Activated CD8-positive, alpha-beta T cell treated with anti-CD3 and anti-CD28 coated beads for 36 hours (primary cell): ENCODE measurements around the gene LIPH. TPM values are rescaled to one million over a fixed set of nuclear protein-coding genes. Genes with fewer than 3 reads are reported as not detected.
A peak's percentile ranks its signal among the peaks of the same experiment; 100 is the strongest.

Source experiments
- ATAC-seq: fragments of 200-7000 bp; cut with Tn5 transposase; one replicate; pipeline ENCODE4 v1.10.0; 2021; ENCODE audit warnings: mild to moderate bottlenecking, moderate library complexity
- CTCF ChIA-PET: fragments of 350-600 bp; sonication (Branson Sonifier 250); formaldehyde crosslinking; loops from one replicate; lab custom pipeline; 2021; ENCODE audit warnings: antibody characterized with exemption; lab: Charles Lee
- POLR2A ChIA-PET: fragments of 350-600 bp; sonication (Branson Sonifier 250); formaldehyde crosslinking; loops from one replicate; lab custom pipeline; 2021; ENCODE audit warnings: antibody characterized with exemption; lab: Charles Lee
- DNase-seq: peaks from one replicate; pipeline ENCODE4 v3.0.0-alpha.2; 2020
- H3K27ac Mint-ChIP-seq: one replicate; pipeline ENCODE4 v1.8.0; 2021; ENCODE audit warnings: mild to moderate bottlenecking, mixed read lengths
- H3K27me3 Mint-ChIP-seq: one replicate; pipeline ENCODE4 v1.8.0; 2021; ENCODE audit warnings: mixed read lengths
- H3K36me3 Mint-ChIP-seq: one replicate; pipeline ENCODE4 v1.8.0; 2021; ENCODE audit warnings: low read depth, mixed read lengths
- H3K4me1 Mint-ChIP-seq: one replicate; pipeline ENCODE4 v1.8.0; 2021; ENCODE audit warnings: low read depth, mixed read lengths
- H3K4me3 Mint-ChIP-seq: one replicate; pipeline ENCODE4 v1.8.0; 2021; ENCODE audit warnings: mild to moderate bottlenecking, moderate library complexity, mixed read lengths
- H3K9me3 Mint-ChIP-seq: one replicate; pipeline ENCODE4 v1.8.0; 2021; ENCODE audit warnings: mixed read lengths
- CTCF ChIP-seq: fragments of 200-600 bp; IDR thresholded peaks from one replicate; pipeline ENCODE4 v1.8.0; 2022; ENCODE audit warnings: antibody characterized with exemption, mild to moderate bottlenecking
- intact Hi-C: fragments of 100-400 bp; cut with micrococcal nuclease; formaldehyde crosslinking; loops from one replicate; pipeline ENCODE4 v1.10.0; 2022
- total RNA-seq, 2 experiments: library from RNA; stranded (reverse); gene quantifications; one replicate each; pipeline ENCODE4 v1.2.3, GENCODE V29; 2021

The LIPH gene
- total RNA-seq, 2 experiments from 2014 or later = not detected

GRCh38 chr3:185555101-185555501, 2.7 kb upstream of the LIPH start:
- H3K36me3 Mint-ChIP-seq = no peaks in the 10 kb centered on the region
- ChIA-PET POLR2A (no interaction called here), CTCF (interaction anchor here (0.9 to 1.0 kb wide), 2 partner anchors 20 to 93 kb away, joined by 3 to 4 read pairs; no protein-coding TSS in a partner anchor)
- peaks cover 19% of the 10 kb centered on the region for H3K4me1 Mint-ChIP-seq
- no peak for TF ChIP-seq CTCF
- no peaks in the 10 kb centered on the region for H3K27me3 Mint-ChIP-seq
- intact Hi-C loops = no loop called here
- no peaks in the 10 kb centered on the region for H3K9me3 Mint-ChIP-seq
- no peak for ATAC-seq
- DNase-seq = no peak
- H3K4me3 Mint-ChIP-seq = no peak overlapping the region
- no peak overlapping the region for H3K27ac Mint-ChIP-seq

- Mint-ChIP-seq H3K4me1 (peaks cover 12% of the 10 kb centered on the region), H3K36me3 (no peaks in the 10 kb centered on the region), H3K9me3 (no peaks in the 10 kb centered on the region), H3K27me3 (no peaks in the 10 kb centered on the region), H3K4me3 (no peak overlapping the region), H3K27ac (no peak overlapping the region)
- TF ChIP-seq CTCF = no peak
- POLR2A ChIA-PET = no interaction called here
- no peak for DNase-seq
- intact Hi-C loops = no loop called here
- no peak for ATAC-seq
- CTCF ChIA-PET = interaction anchor here (0.6 kb wide), 1 partner anchor 10 kb away, joined by 3 read pairs; no protein-coding TSS in a partner anchor
These were observed 2.7 kb downstream of the LIPH start for GRCh38 chr3:185549651-185550111.

- DNase-seq = no peak
- Mint-ChIP-seq H3K27ac (no peak overlapping the region), H3K4me1 (peaks cover 12% of the 10 kb centered on the region), H3K36me3 (no peaks in the 10 kb centered on the region), H3K27me3 (no peaks in the 10 kb centered on the region), H3K9me3 (no peaks in the 10 kb centered on the region), H3K4me3 (no peak overlapping the region)
- CTCF ChIA-PET = no interaction called here
- no peak for TF ChIP-seq CTCF
- intact Hi-C loops = no loop called here
- peak; percentile 51 for ATAC-seq
- POLR2A ChIA-PET = no interaction called here
These were observed 3.3 kb downstream of the LIPH start for GRCh38 chr3:185549122-185549521.

- Mint-ChIP-seq H3K4me1 (peaks cover 7% of the 10 kb centered on the region), H3K27me3 (no peaks in the 10 kb centered on the region), H3K36me3 (no peaks in the 10 kb centered on the region), H3K27ac (no peak overlapping the region), H3K9me3 (no peaks in the 10 kb centered on the region), H3K4me3 (no peak overlapping the region)
- DNase-seq = no peak
- no peak for ATAC-seq
- ChIA-PET POLR2A (no interaction called here), CTCF (interaction anchor here (0.7 kb wide), 1 partner anchor 18 kb away, joined by 3 read pairs; no protein-coding TSS in a partner anchor)
- intact Hi-C loops = no loop called here
- TF ChIP-seq CTCF = no peak
These were observed 11.7 kb downstream of the LIPH start for GRCh38 chr3:185540695-185541094.

- ChIA-PET POLR2A (no interaction called here), CTCF (no interaction called here)
- intact Hi-C loops = no loop called here
- Mint-ChIP-seq H3K27me3 (no peaks in the 10 kb centered on the region), H3K4me1 (peaks cover 7% of the 10 kb centered on the region), H3K27ac (no peak overlapping the region), H3K36me3 (no peaks in the 10 kb centered on the region), H3K9me3 (no peaks in the 10 kb centered on the region), H3K4me3 (no peak overlapping the region)
- ATAC-seq (no peak), DNase-seq (no peak)
- no peak for TF ChIP-seq CTCF
These were observed 12.5 kb downstream of the LIPH start for GRCh38 chr3:185539934-185540333.
